ENCODE results near the gene ATP8B3.

Gene ATP8B3

GRCh38 chr19:1851654-1852580 is 39.8 kb upstream of the ATP8B3 start:
- DNase-seq, result no peak

GRCh38 chr19:1850809-1851653 is 39.0 kb upstream of the ATP8B3 start:
- DNase-seq, result no peak

- no peak for DNase-seq
Observed at GRCh38 chr19:1849886-1850398, 37.9 kb upstream of the ATP8B3 start.

GRCh38 chr19:1849132-1849474 is 37.0 kb upstream of the ATP8B3 start:
- DNase-seq, result no peak

GRCh38 chr19:1848399-1849131 is 36.5 kb upstream of the ATP8B3 start, which contains the start of gene REXO1:
Gene REXO1, minus strand, starts transcription at chr19:1848483. Its CDS starts 125 bp downstream, at chr19:1848358.
- peak; percentile 94 for DNase-seq

GRCh38 chr19:1847684-1848398 is 35.8 kb upstream of the ATP8B3 start:
- peak; percentile 25 for DNase-seq

GRCh38 chr19:1847348-1847683 is 35.2 kb upstream of the ATP8B3 start:
- DNase-seq, result no peak

- DNase-seq, result no peak
Observed at GRCh38 chr19:1846517-1847204, 34.6 kb upstream of the ATP8B3 start.

- DNase-seq, result no peak
Observed at GRCh38 chr19:1845642-1846041, 33.6 kb upstream of the ATP8B3 start.

- DNase-seq, result no peak
Observed at GRCh38 chr19:1845125-1845515, 33.0 kb upstream of the ATP8B3 start.

- no peak for DNase-seq
Observed at GRCh38 chr19:1844513-1845124, 32.5 kb upstream of the ATP8B3 start.

GRCh38 chr19:1843646-1844394 is 31.7 kb upstream of the ATP8B3 start:
- DNase-seq, result no peak

GRCh38 chr19:1843116-1843515 is 31.0 kb upstream of the ATP8B3 start:
- no peak for DNase-seq

- no peak for DNase-seq
Observed at GRCh38 chr19:1841209-1841924, 29.3 kb upstream of the ATP8B3 start.

GRCh38 chr19:1840541-1841115 is 28.6 kb upstream of the ATP8B3 start:
- DNase-seq, result no peak

- DNase-seq, result no peak
Observed at GRCh38 chr19:1839658-1840540, 27.8 kb upstream of the ATP8B3 start.

- DNase-seq, result no peak
Observed at GRCh38 chr19:1837625-1838105, 25.6 kb upstream of the ATP8B3 start.

- no peak for DNase-seq
Observed at GRCh38 chr19:1837222-1837565, 25.1 kb upstream of the ATP8B3 start.
